Keratinocyte (primary cell): Measurements from ENCODE around the gene ZBTB8A. TPM values are rescaled to one million over a fixed set of nuclear protein-coding genes. Genes with fewer than 3 reads are reported as not detected.
A peak's percentile ranks its signal among the peaks of the same experiment; 100 is the strongest.

ENCODE experiments used
- DNase-seq: peaks from one replicate; pipeline ENCODE4 v3.0.0-alpha.2; 2011; ENCODE audit warnings: low read depth, missing footprints, low spot score
- FAIRE-seq: peaks from 2 replicates; lab custom pipeline; 2011; peaks lifted over from hg19 to GRCh38; lab: Jason Lieb, UNC
- H2AFZ ChIP-seq: 2 replicates; pipeline ENCODE4 v1.6.0; 2012; ENCODE audit warnings: low read length, control low read depth, inconsistent platforms; ENCODE audit not compliant: control insufficient read depth
- H3K27ac ChIP-seq: 2 replicates; pipeline ENCODE4 v1.5.1; 2011; ENCODE audit warnings: low read length; ENCODE audit not compliant: control insufficient read depth, insufficient read depth
- H3K27me3 ChIP-seq: 3 replicates; pipeline ENCODE4 v1.6.0; 2011; ENCODE audit warnings: low read length; ENCODE audit not compliant: control insufficient read depth, insufficient read depth; ENCODE audit errors: extremely low read depth
- H3K36me3 ChIP-seq, 2 experiments: 2 replicates in 1 of 2; 3 replicates in 1 of 2; pipeline ENCODE4 v1.5.1; 2011; ENCODE audit warnings: low read length in 2 of 2, mild to moderate bottlenecking in 1 of 2; ENCODE audit not compliant: control insufficient read depth in 2 of 2, insufficient read depth in 2 of 2; ENCODE audit errors: extremely low read depth in 1 of 2
- H3K4me1 ChIP-seq: 3 replicates; pipeline ENCODE4 v1.5.1; 2011; ENCODE audit warnings: low read length; ENCODE audit not compliant: control insufficient read depth, insufficient read depth; ENCODE audit errors: extremely low read depth
- H3K4me2 ChIP-seq: 3 replicates; pipeline ENCODE4 v1.6.0; 2011; ENCODE audit warnings: low read depth, low read length; ENCODE audit not compliant: control insufficient read depth, insufficient read depth; ENCODE audit errors: extremely low read depth
- H3K4me3 ChIP-seq, 3 experiments: fragments of 200-600 bp in 1 of 3; sonication (generic) in 1 of 3; 2 replicates in 2 of 3; 3 replicates in 1 of 3; pipeline ENCODE4 v1.5.1; 2011 to 2016; ENCODE audit warnings: low read length in 3 of 3, mild to moderate bottlenecking in 3 of 3, control low read depth in 2 of 3, inconsistent platforms in 1 of 3, low read depth in 1 of 3, mixed read lengths in 1 of 3, mixed run types in 1 of 3, moderate library complexity in 1 of 3; ENCODE audit not compliant: control insufficient read depth in 2 of 3, insufficient read depth in 2 of 3; ENCODE audit errors: extremely low read depth in 1 of 3
- H3K79me2 ChIP-seq: 2 replicates; pipeline ENCODE4 v1.6.0; 2012; ENCODE audit warnings: low read length; ENCODE audit not compliant: control insufficient read depth, insufficient read depth
- H3K9ac ChIP-seq: 3 replicates; pipeline ENCODE4 v1.6.0; 2011; ENCODE audit warnings: low read length; ENCODE audit not compliant: control insufficient read depth, insufficient read depth; ENCODE audit errors: extremely low read depth
- H3K9me1 ChIP-seq: 3 replicates; pipeline ENCODE4 v1.6.0; 2011; ENCODE audit warnings: low read length; ENCODE audit not compliant: control insufficient read depth, insufficient read depth; ENCODE audit errors: extremely low read depth
- H3K9me3 ChIP-seq: 2 replicates; pipeline ENCODE4 v1.5.1; 2012; ENCODE audit warnings: low read depth, low read length; ENCODE audit not compliant: control insufficient read depth
- H4K20me1 ChIP-seq: 3 replicates; pipeline ENCODE4 v1.6.0; 2011; ENCODE audit warnings: low read length; ENCODE audit not compliant: control insufficient read depth, insufficient read depth; ENCODE audit errors: extremely low read depth
- CTCF ChIP-seq, 3 experiments: IDR thresholded peaks in 1 of 3; conservative IDR thresholded peaks in 1 of 3; optimal IDR thresholded peaks in 1 of 3; 2 replicates in 2 of 3; 3 replicates in 1 of 3; pipeline versions ENCODE3 to v1.5.1; 2011; ENCODE audit warnings: low read length in 3 of 3, mild to moderate bottlenecking in 3 of 3, moderate library complexity in 2 of 3, control low read depth in 1 of 3, inconsistent platforms in 1 of 3; ENCODE audit not compliant: insufficient read depth in 2 of 3; ENCODE audit errors: extremely low read depth in 1 of 3
- EZH2 ChIP-seq: IDR thresholded peaks from one replicate; pipeline ENCODE4 v1.6.1; 2012; ENCODE audit warnings: inconsistent platforms, mild to moderate bottlenecking, low read length, moderate library complexity
- dilution Hi-C: fragments of 300-500 bp; cut with MboI; formaldehyde crosslinking; loops from one replicate; pipeline ENCODE4 v1.7.0; 2020; ENCODE audit warnings: low sequenced_read_pairs; ENCODE audit not compliant: extremely low pct_ligation_motif_present
- polyA plus RNA-seq, 5 experiments: library from polyadenylated mRNA; depleted of rRNA in 3 of 5; stranded (reverse) in 3 of 5; stranded (forward) in 1 of 5; unstranded in 1 of 5; fragments of >200 nt; gene quantifications; 1 replicate in 1 of 5; 2 replicates in 3 of 5; 3 replicates in 1 of 5; pipeline versions ENCODE4 v1.2.1 to v1.2.3, GENCODE V29; 2011 to 2012; ENCODE audit warnings: missing spikeins in 2 of 5, low read depth in 1 of 5, low replicate concordance in 1 of 5

Gene ZBTB8A
- polyA plus RNA-seq, 1 donor (not counting 4 experiments of a cell fraction or from before 2014, with no cell fraction given): 5.3 TPM

GRCh38 chr1:32491386-32491785 lies 47.8 kb upstream of the ZBTB8A start:
- FAIRE-seq (no peak), DNase-seq (no peak)
- TF ChIP-seq EZH2 (no peak), CTCF (optimal IDR thresholded peaks at IDR 0.05 in 1 of 3, IDR thresholded peaks at IDR 0.05 in 1 of 3, conservative IDR thresholded peaks at IDR 0.05 in 1 of 3; ENCODE audit: extremely low read depth in 1 of 3, insufficient read depth in 2 of 3, low read length in 3 of 3) (no peak)
- peaks cover 8% of the 10 kb centered on the region for H3K4me1 ChIP-seq
- H3K27me3 ChIP-seq: no peaks in the 10 kb centered on the region
- no peaks in the 10 kb centered on the region for H3K79me2 ChIP-seq
- no peak overlapping the region for H3K4me3 ChIP-seq
- no peaks in the 10 kb centered on the region for H3K9me3 ChIP-seq
- H3K27ac ChIP-seq: no peak overlapping the region
- no peaks in the 10 kb centered on the region for H3K9me1 ChIP-seq
- dilution Hi-C loops: no loop called here
- no peaks in the 10 kb centered on the region for H4K20me1 ChIP-seq
- H2AFZ ChIP-seq: no peak overlapping the region
- H3K4me2 ChIP-seq: no peak overlapping the region
- no peaks in the 10 kb centered on the region for H3K36me3 ChIP-seq
- H3K9ac ChIP-seq: no peak overlapping the region

- H3K4me2 ChIP-seq: peak overlapping the region; percentile 54
- peaks cover 8% of the 10 kb centered on the region for H3K4me1 ChIP-seq
- no peak for TF ChIP-seq CTCF (optimal IDR thresholded peaks at IDR 0.05 in 1 of 3, IDR thresholded peaks at IDR 0.05 in 1 of 3, conservative IDR thresholded peaks at IDR 0.05 in 1 of 3; ENCODE audit: extremely low read depth in 1 of 3, insufficient read depth in 2 of 3, low read length in 3 of 3)
- no peak for TF ChIP-seq EZH2
- H3K27ac ChIP-seq: no peak overlapping the region
- H3K36me3 ChIP-seq: no peaks in the 10 kb centered on the region
- H3K9me3 ChIP-seq: no peaks in the 10 kb centered on the region
- no peak overlapping the region for H3K9ac ChIP-seq
- H3K79me2 ChIP-seq: no peaks in the 10 kb centered on the region
- H4K20me1 ChIP-seq: no peaks in the 10 kb centered on the region
- H3K9me1 ChIP-seq: no peaks in the 10 kb centered on the region
- dilution Hi-C loops: no loop called here
- DNase-seq (no peak), FAIRE-seq (peak; percentile 66)
- no peaks in the 10 kb centered on the region for H3K27me3 ChIP-seq
- H3K4me3 ChIP-seq: no peak overlapping the region
- H2AFZ ChIP-seq: no peak overlapping the region
These were observed 45.0 kb upstream of the ZBTB8A start for GRCh38 chr1:32494196-32494595.
